NCI-H69 (cell line): Measurements from ENCODE around the gene SLC4A3.
A peak's percentile ranks its signal among the peaks of the same experiment; 100 is the strongest.

ENCODE experiments used
- DNase-seq: peaks from one replicate; lab custom pipeline; 2025; lab: John Stamatoyannopoulos, UW

The SLC4A3 gene

GRCh38 chr2:219627103-219628100 is at the start of gene SLC4A3:
Gene SLC4A3 (plus strand): TSS chr2:219627630. CDS start chr2:219627993, 363 bp downstream.
- DNase-seq, result peak; percentile 36

- no peak for DNase-seq
These were observed 48.4 kb upstream of the SLC4A3 start for GRCh38 chr2:219578811-219579613.

GRCh38 chr2:219581346-219581745 is 46.1 kb upstream of the SLC4A3 start:
- DNase-seq, result no peak

- DNase-seq, result no peak
These were observed 36.3 kb upstream of the SLC4A3 start for GRCh38 chr2:219591091-219591490.

GRCh38 chr2:219592736-219593135 is 34.7 kb upstream of the SLC4A3 start:
- no peak for DNase-seq

GRCh38 chr2:219593154-219593553 is 34.3 kb upstream of the SLC4A3 start:
- no peak for DNase-seq

GRCh38 chr2:219595256-219595655 is 32.2 kb upstream of the SLC4A3 start:
- no peak for DNase-seq

- DNase-seq, result peak; percentile 48
These were observed 30.4 kb upstream of the SLC4A3 start for GRCh38 chr2:219596954-219597551.

- peak; percentile 94 for DNase-seq
These were observed 29.7 kb upstream of the SLC4A3 start, which contains the start of gene STK11IP for GRCh38 chr2:219597552-219598307. Gene STK11IP (plus strand): TSS chr2:219597857. CDS start chr2:219598120, 263 bp downstream.

- DNase-seq, result peak; percentile 25
These were observed 28.9 kb upstream of the SLC4A3 start for GRCh38 chr2:219598308-219599078.

GRCh38 chr2:219603771-219604170 is 23.7 kb upstream of the SLC4A3 start:
- DNase-seq, result no peak

- DNase-seq, result no peak
These were observed 21.8 kb upstream of the SLC4A3 start for GRCh38 chr2:219605607-219605954.

- no peak for DNase-seq
These were observed 19.5 kb upstream of the SLC4A3 start for GRCh38 chr2:219607931-219608330.

- no peak for DNase-seq
These were observed 18.9 kb upstream of the SLC4A3 start for GRCh38 chr2:219608399-219608964.

- DNase-seq, result no peak
These were observed 18.2 kb upstream of the SLC4A3 start for GRCh38 chr2:219609149-219609750.

- DNase-seq, result no peak
These were observed 16.1 kb upstream of the SLC4A3 start for GRCh38 chr2:219611306-219611705.

GRCh38 chr2:219611866-219612576 is 15.4 kb upstream of the SLC4A3 start:
- peak; percentile 5 for DNase-seq

- DNase-seq, result no peak
These were observed 14.7 kb upstream of the SLC4A3 start for GRCh38 chr2:219612577-219613286.
